Stimulated activated memory B cell treated with anti-CD40 and anti-IgM and Interleukin-4, amounts not matched to agents 10 μg/mL and 1 μg/mL and 100 μg/mL, for 72 hours (primary cell): ENCODE results near the gene SEC24A.
A peak's percentile ranks its signal among the peaks of the same experiment; 100 is the strongest.
"Not testable (repeated sequence)": the region's sequence is repeated elsewhere in the genome, so short reads cannot be mapped to it uniquely, and the experiment has no call there.

Source experiments
- ATAC-seq: fragments of 150-1000 bp; cut with Tn5 transposase; 2 replicates; pipeline ENCODE4 v1.10.0; 2021
- H3K27ac Mint-ChIP-seq: one replicate; pipeline ENCODE4 v1.8.0; 2022; ENCODE audit warnings: mild to moderate bottlenecking, mixed read lengths
- H3K27me3 Mint-ChIP-seq: one replicate; pipeline ENCODE4 v1.8.0; 2022; ENCODE audit warnings: mixed read lengths
- H3K36me3 Mint-ChIP-seq: one replicate; pipeline ENCODE4 v1.8.0; 2022; ENCODE audit warnings: mixed read lengths
- H3K4me1 Mint-ChIP-seq: one replicate; pipeline ENCODE4 v1.8.0; 2022; ENCODE audit warnings: mixed read lengths
- H3K4me3 Mint-ChIP-seq: one replicate; pipeline ENCODE4 v1.8.0; 2022; ENCODE audit warnings: mild to moderate bottlenecking, moderate library complexity, mixed read lengths
- H3K9me3 Mint-ChIP-seq: one replicate; pipeline ENCODE4 v1.8.0; 2022; ENCODE audit warnings: mixed read lengths

Gene SEC24A

GRCh38 chr5:134690144-134690543 lies 41.6 kb downstream of the SEC24A start:
- H3K27ac Mint-ChIP-seq, H3K27me3 Mint-ChIP-seq, H3K4me1 Mint-ChIP-seq, ATAC-seq, H3K4me3 Mint-ChIP-seq, H3K9me3 Mint-ChIP-seq: not testable (repeated sequence)
- H3K36me3 Mint-ChIP-seq, result peaks cover 58% of the 10 kb centered on the region

GRCh38 chr5:134692722-134693121 lies 44.1 kb downstream of the SEC24A start:
- Mint-ChIP-seq H3K4me3 (no peak overlapping the region), H3K27ac (no peak overlapping the region), H3K27me3 (no peaks in the 10 kb centered on the region), H3K36me3 (peaks cover 52% of the 10 kb centered on the region), H3K4me1 (no peaks in the 10 kb centered on the region), H3K9me3 (no peaks in the 10 kb centered on the region)
- ATAC-seq, result no peak

GRCh38 chr5:134708301-134708700 lies 59.7 kb downstream of the SEC24A start:
- H3K27me3 Mint-ChIP-seq, result no peaks in the 10 kb centered on the region
- peaks cover 53% of the 10 kb centered on the region for H3K36me3 Mint-ChIP-seq
- H3K27ac Mint-ChIP-seq, result no peak overlapping the region
- H3K4me1 Mint-ChIP-seq, result no peaks in the 10 kb centered on the region
- ATAC-seq, result no peak
- H3K4me3 Mint-ChIP-seq, result no peak overlapping the region
- no peaks in the 10 kb centered on the region for H3K9me3 Mint-ChIP-seq

GRCh38 chr5:134714120-134714519 lies 65.5 kb downstream of the SEC24A start:
- no peak for ATAC-seq

GRCh38 chr5:134714541-134714940 lies 66.0 kb downstream of the SEC24A start:
- no peaks in the 10 kb centered on the region for H3K4me1 Mint-ChIP-seq
- no peaks in the 10 kb centered on the region for H3K27me3 Mint-ChIP-seq
- no peaks in the 10 kb centered on the region for H3K9me3 Mint-ChIP-seq
- no peak overlapping the region for H3K27ac Mint-ChIP-seq
- peaks cover 48% of the 10 kb centered on the region for H3K36me3 Mint-ChIP-seq
- H3K4me3 Mint-ChIP-seq, result no peak overlapping the region
- no peak for ATAC-seq

More at GRCh38 chr5:134714120-134714519, 65.5 kb downstream of the SEC24A start:
- Mint-ChIP-seq H3K36me3 (peaks cover 52% of the 10 kb centered on the region), H3K4me1 (no peaks in the 10 kb centered on the region), H3K27me3 (no peaks in the 10 kb centered on the region), H3K4me3 (no peak overlapping the region), H3K9me3 (no peaks in the 10 kb centered on the region), H3K27ac (no peak overlapping the region)

- H3K36me3 Mint-ChIP-seq, result peaks cover 38% of the 10 kb centered on the region
- H3K9me3 Mint-ChIP-seq, H3K4me3 Mint-ChIP-seq, H3K27me3 Mint-ChIP-seq, ATAC-seq, H3K27ac Mint-ChIP-seq, H3K4me1 Mint-ChIP-seq: not testable (repeated sequence)
Measured at GRCh38 chr5:134715466-134715865, 66.9 kb downstream of the SEC24A start.

- Mint-ChIP-seq H3K27me3 (no peaks in the 10 kb centered on the region), H3K4me3 (no peak overlapping the region), H3K36me3 (peaks cover 12% of the 10 kb centered on the region), H3K9me3 (no peaks in the 10 kb centered on the region), H3K27ac (no peak overlapping the region), H3K4me1 (no peaks in the 10 kb centered on the region)
- ATAC-seq, result no peak
Measured at GRCh38 chr5:134724872-134725271, 76.3 kb downstream of the SEC24A start.

- H3K27me3 Mint-ChIP-seq, result no peaks in the 10 kb centered on the region
- no peak overlapping the region for H3K4me3 Mint-ChIP-seq
- peaks cover 5% of the 10 kb centered on the region for H3K4me1 Mint-ChIP-seq
- no peak for ATAC-seq
- no peaks in the 10 kb centered on the region for H3K9me3 Mint-ChIP-seq
- no peaks in the 10 kb centered on the region for H3K36me3 Mint-ChIP-seq
- H3K27ac Mint-ChIP-seq, result no peak overlapping the region
Measured at GRCh38 chr5:134732819-134733218, 84.2 kb downstream of the SEC24A start.

GRCh38 chr5:134735243-134735642 lies 86.7 kb downstream of the SEC24A start:
- ATAC-seq, result no peak
- Mint-ChIP-seq H3K9me3 (no peaks in the 10 kb centered on the region), H3K36me3 (no peaks in the 10 kb centered on the region), H3K27ac (no peak overlapping the region), H3K27me3 (no peaks in the 10 kb centered on the region), H3K4me3 (no peak overlapping the region), H3K4me1 (peaks cover 21% of the 10 kb centered on the region)

- Mint-ChIP-seq H3K9me3 (no peaks in the 10 kb centered on the region), H3K4me3 (no peak overlapping the region), H3K4me1 (peaks cover 21% of the 10 kb centered on the region), H3K36me3 (peaks cover 4% of the 10 kb centered on the region), H3K27me3 (no peaks in the 10 kb centered on the region), H3K27ac (no peak overlapping the region)
- ATAC-seq, result no peak
Measured at GRCh38 chr5:134736173-134736812, 87.7 kb downstream of the SEC24A start.

GRCh38 chr5:134738133-134738962 lies 89.8 kb downstream of the SEC24A start, which contains the start of gene CAMLG:
Gene CAMLG, plus strand, starts transcription at chr5:134738548. Its CDS starts 73 bp downstream, at chr5:134738621.
- peak within 1 kb of the TSS; percentile 89 for H3K27ac Mint-ChIP-seq
- no peaks in the 10 kb centered on the region for H3K9me3 Mint-ChIP-seq
- peak within 1 kb of the TSS; percentile 94 for H3K4me3 Mint-ChIP-seq
- no peaks in the 10 kb centered on the region for H3K27me3 Mint-ChIP-seq
- H3K4me1 Mint-ChIP-seq, result peaks cover 27% of the 10 kb centered on the region
- ATAC-seq, result peak; percentile 100
- H3K36me3 Mint-ChIP-seq, result peaks cover 6% of the 10 kb centered on the region

- Mint-ChIP-seq H3K27ac (peak overlapping the region; percentile 89), H3K4me1 (peaks cover 27% of the 10 kb centered on the region), H3K4me3 (peak overlapping the region; percentile 94), H3K9me3 (no peaks in the 10 kb centered on the region), H3K27me3 (no peaks in the 10 kb centered on the region), H3K36me3 (peaks cover 6% of the 10 kb centered on the region)
- peak; percentile 42 for ATAC-seq
Measured at GRCh38 chr5:134738963-134739661, 90.5 kb downstream of the SEC24A start.

GRCh38 chr5:134741052-134741451 lies 92.5 kb downstream of the SEC24A start:
- Mint-ChIP-seq H3K36me3 (peaks cover 6% of the 10 kb centered on the region), H3K4me3 (no peak overlapping the region), H3K27me3 (no peaks in the 10 kb centered on the region), H3K9me3 (no peaks in the 10 kb centered on the region), H3K4me1 (peaks cover 27% of the 10 kb centered on the region), H3K27ac (no peak overlapping the region)
- ATAC-seq, result no peak

GRCh38 chr5:134742134-134742533 lies 93.5 kb downstream of the SEC24A start:
- no peak for ATAC-seq
- Mint-ChIP-seq H3K4me1 (peaks cover 27% of the 10 kb centered on the region), H3K27ac (no peak overlapping the region), H3K27me3 (no peaks in the 10 kb centered on the region), H3K36me3 (peaks cover 6% of the 10 kb centered on the region), H3K4me3 (no peak overlapping the region), H3K9me3 (no peaks in the 10 kb centered on the region)

- H3K9me3 Mint-ChIP-seq, result no peaks in the 10 kb centered on the region
- no peak overlapping the region for H3K4me3 Mint-ChIP-seq
- peaks cover 5% of the 10 kb centered on the region for H3K4me1 Mint-ChIP-seq
- no peak for ATAC-seq
- H3K27me3 Mint-ChIP-seq, result no peaks in the 10 kb centered on the region
- H3K36me3 Mint-ChIP-seq, result peaks cover 5% of the 10 kb centered on the region
- H3K27ac Mint-ChIP-seq, result peak overlapping the region; percentile 59
Measured at GRCh38 chr5:134749415-134749814, 100.8 kb downstream of the SEC24A start.
